UCSD-AML1 (cell line): ENCODE data around the gene CNTNAP2.
"Not testable (repeated sequence)": the region's sequence is repeated elsewhere in the genome, so short reads cannot be mapped to it uniquely, and the experiment has no call there.

Experiments used
- DNase-seq: peaks from one replicate; lab custom pipeline; 2025; ENCODE audit not compliant: unreplicated experiment; lab: John Stamatoyannopoulos, UW

Gene CNTNAP2

GRCh38 chr7:148437043-148437442 is 2320.4 kb downstream of the CNTNAP2 start:
- DNase-seq: no peak

- DNase-seq: no peak
These were observed 2325.6 kb downstream of the CNTNAP2 start for GRCh38 chr7:148442141-148442655.

DNA sequence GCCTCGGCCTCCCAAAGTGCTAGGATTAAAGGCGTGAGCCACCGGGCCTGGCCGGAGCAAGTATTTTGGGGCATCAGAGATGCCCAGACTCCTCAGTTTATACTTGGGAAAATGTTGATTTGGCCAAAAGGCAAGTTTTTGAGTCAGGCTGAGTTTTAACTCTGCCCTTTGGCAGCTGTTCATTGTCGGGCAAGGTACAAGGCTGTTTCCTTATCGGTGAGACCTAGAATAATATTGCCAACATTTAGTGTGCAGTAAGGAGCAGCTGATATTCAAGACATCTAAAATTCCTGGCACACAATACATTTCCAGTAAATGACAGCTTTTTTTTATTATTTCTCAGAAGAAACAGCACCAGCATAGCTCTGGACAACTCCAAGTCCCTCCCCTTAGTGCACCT is 2326.3 kb downstream of the CNTNAP2 start:
- DNase-seq: no peak

GRCh38 chr7:148445260-148446044 is 2328.9 kb downstream of the CNTNAP2 start:
- no peak for DNase-seq

- DNase-seq: no peak
These were observed 2330.7 kb downstream of the CNTNAP2 start for GRCh38 chr7:148447221-148447849.

DNA sequence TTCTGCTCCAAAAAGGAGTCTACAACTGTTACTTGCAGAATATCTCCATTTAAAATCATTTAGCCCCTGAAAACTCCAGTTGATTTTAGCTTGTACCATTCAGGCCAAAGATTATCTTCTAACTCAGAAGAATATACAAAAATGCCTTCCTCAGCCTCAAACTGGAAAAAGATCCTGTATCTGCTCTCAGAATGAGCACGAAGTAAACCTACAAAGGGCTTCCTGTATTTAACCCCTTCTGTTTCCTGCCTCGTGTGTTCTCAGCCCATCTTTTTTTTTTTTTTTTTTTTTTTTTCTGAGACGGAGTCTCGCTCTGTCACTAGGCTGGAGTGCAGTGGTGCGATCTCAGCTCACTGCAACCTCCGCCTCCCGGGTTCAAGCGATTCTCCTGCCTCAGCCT is 2334.9 kb downstream of the CNTNAP2 start:
- DNase-seq: not testable (repeated sequence)

DNA sequence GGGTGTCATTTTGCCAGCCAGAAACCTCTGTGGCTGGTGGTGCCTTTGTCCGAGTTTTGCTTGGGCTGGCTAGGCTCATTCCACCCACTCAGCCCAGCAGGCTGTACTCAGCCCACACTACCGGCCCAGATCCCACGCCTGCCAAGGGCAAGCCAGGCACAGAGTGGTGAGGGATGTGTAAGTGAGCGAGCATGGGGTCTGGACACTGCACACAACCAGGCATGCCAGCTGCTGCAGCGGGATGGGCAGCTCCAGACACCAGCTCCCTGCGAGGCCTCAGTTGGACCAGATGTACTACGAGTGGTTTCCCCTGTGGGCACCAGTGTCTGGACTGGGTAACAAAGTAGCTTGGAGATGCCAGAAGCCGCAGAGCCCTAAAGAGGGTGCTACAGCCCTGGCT is 2339.8 kb downstream of the CNTNAP2 start:
- no peak for DNase-seq

DNA sequence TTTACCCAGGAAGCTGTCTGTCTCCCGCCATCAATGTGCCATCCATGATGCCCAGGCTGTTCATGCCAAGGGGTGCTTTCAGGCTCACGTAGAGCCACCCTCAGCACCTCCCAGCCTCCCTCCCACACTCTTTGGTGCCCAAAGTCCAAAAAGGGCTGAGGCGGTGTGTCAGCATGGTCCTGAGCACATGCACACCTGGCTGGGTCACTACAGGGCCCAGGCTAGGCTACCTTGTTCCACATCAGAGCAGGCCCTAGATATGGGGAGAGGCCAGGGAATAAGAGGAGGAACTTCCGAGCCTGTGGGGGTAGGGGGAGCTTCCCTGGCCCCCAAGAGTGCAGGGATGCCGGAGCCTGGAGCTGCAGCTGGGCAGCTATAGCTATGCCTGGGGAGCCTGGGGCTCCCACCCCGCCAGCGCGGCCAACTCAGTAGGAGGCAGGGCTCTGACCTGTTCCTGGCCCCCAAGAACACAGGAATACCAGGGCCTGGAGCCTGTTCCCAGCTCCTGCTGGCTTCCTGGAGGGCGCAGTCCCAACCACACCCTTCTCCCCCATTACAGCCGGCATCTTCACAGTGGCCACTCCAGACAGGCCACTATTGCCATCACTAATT is 2340.8 kb downstream of the CNTNAP2 start:
- DNase-seq: no peak

GRCh38 chr7:148458263-148458662 is 2341.7 kb downstream of the CNTNAP2 start:
- DNase-seq: no peak

- no peak for DNase-seq
These were observed 2345.0 kb downstream of the CNTNAP2 start for GRCh38 chr7:148461392-148462179.

- not testable (repeated sequence) for DNase-seq
These were observed 2346.2 kb downstream of the CNTNAP2 start for GRCh38 chr7:148462774-148463173.

- DNase-seq: no peak
These were observed 2346.6 kb downstream of the CNTNAP2 start for GRCh38 chr7:148463210-148463609.

GRCh38 chr7:148464947-148465346 is 2348.3 kb downstream of the CNTNAP2 start:
- DNase-seq: no peak

DNA sequence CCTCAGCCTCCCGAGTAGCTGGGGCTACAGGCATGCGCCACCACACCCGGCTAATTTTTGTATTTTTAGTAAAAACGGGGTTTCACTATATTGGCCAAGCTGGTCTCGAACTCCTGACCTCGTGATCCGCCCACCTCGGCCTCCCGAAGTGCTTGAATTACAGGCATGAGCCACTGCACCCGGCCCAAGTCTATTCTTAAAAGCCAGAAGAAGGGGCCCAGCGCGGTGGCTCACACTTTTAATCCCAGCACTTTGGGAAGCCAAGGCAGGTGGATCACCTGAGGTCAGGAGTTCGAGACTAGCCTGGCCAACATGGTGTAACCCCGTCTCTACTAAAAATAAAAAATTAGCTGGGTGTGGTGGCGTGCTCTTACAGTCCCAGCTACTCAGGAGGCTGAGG is 2348.8 kb downstream of the CNTNAP2 start:
- not testable (repeated sequence) for DNase-seq

DNA sequence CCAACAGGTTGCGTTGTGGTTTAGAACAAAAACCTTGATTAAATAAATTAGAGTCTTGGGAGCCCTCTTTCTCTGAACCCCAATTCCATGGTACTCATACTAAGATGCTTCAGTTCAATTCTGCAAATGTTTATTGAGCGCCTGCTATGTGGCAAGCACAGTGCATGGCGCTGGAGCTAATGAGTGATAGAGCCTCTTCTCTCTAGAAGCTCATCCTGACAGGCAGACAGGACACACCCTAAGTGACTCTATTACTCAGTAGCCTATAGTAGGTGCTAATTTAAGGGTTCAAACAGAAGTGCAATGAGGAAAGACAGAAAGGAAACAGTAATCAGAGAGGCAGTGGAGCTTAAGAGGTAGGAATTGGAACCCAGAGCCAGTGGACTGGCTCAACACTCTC is 2349.5 kb downstream of the CNTNAP2 start:
- DNase-seq: no peak

GRCh38 chr7:148468700-148469098 is 2352.1 kb downstream of the CNTNAP2 start:
- DNase-seq: no peak
